Mesothelial cell of epicardium (in vitro differentiated cells): Measurements from ENCODE around the gene CEP112. TPM values are rescaled to one million over a fixed set of nuclear protein-coding genes. Genes with fewer than 3 reads are reported as not detected.

Experiments used
- DNase-seq, 2 experiments: peaks; one replicate each; pipeline ENCODE4 v3.0.0; 2021; ENCODE audit warnings: low spot score in 2 of 2; ENCODE audit not compliant: unreplicated experiment in 2 of 2
- H3K27ac Mint-ChIP-seq: 2 replicates; pipeline ENCODE4 v1.8.0; 2021; ENCODE audit warnings: mixed read lengths
- H3K27me3 Mint-ChIP-seq: 2 replicates; pipeline ENCODE4 v1.8.0; 2021; ENCODE audit warnings: low read depth, mixed read lengths
- H3K36me3 Mint-ChIP-seq: 2 replicates; pipeline ENCODE4 v1.8.0; 2021; ENCODE audit warnings: mixed read lengths
- H3K4me1 Mint-ChIP-seq: 2 replicates; pipeline ENCODE4 v1.8.0; 2021; ENCODE audit warnings: mixed read lengths
- H3K4me3 Mint-ChIP-seq: 2 replicates; pipeline ENCODE4 v1.8.0; 2021; ENCODE audit warnings: mild to moderate bottlenecking, moderate library complexity, mixed read lengths
- H3K9me3 Mint-ChIP-seq: 2 replicates; pipeline ENCODE4 v1.8.0; 2021; ENCODE audit warnings: mixed read lengths
- total RNA-seq: library from RNA; stranded (reverse); gene quantifications from 3 replicates; pipeline ENCODE4 v1.2.1, GENCODE V29; 2021
- TF ChIP-seq, protein P1 (sequence below): fragments of 200-600 bp; sonication (generic); IDR thresholded peaks from one replicate; pipeline ENCODE4 v1.5.0; 2021; ENCODE audit warnings: antibody characterized with exemption; ENCODE audit not compliant: unreplicated experiment

CEP112 gene
- total RNA-seq, 1 donor from 2014 or later, result 24.0 TPM

DNA sequence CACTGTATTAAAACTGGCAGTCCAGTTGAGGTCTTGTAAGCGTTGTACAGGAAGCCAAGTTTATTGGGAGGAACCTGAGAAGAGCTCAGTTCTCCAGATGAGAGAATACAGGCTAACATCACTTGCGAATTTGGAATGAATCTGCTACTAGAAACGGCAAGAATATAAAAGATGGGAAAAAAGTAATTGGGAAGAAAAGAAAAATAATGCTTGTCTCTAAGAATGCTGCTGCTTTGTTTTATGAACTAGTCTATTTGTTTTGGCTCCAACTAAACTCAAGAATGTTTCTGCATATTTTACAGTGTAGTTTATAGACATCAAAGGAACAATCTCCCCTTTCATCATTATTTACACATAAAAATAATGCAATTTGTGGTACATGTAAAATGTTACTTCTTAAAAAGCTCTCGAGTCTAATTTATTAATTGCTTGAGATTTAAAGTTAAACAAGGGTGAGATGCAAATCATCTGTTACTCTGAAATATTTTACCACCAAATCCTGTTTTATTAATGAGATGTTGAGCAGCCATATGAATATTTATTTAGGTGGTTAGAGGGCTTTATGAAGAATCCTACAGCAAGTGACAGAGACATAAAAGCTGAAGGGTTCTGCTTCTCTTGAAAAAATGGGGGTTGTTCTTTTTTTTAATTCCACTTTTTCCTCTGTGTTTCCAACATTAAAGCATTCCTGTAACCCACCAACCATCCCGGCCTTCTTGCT lies 468.3 kb downstream of the CEP112 start:
- peaks cover 10% of the 10 kb centered on the region for H3K9me3 Mint-ChIP-seq
- H3K36me3 Mint-ChIP-seq, result no peaks in the 10 kb centered on the region
- DNase-seq, result no peak
- TF ChIP-seq, protein P1, sequence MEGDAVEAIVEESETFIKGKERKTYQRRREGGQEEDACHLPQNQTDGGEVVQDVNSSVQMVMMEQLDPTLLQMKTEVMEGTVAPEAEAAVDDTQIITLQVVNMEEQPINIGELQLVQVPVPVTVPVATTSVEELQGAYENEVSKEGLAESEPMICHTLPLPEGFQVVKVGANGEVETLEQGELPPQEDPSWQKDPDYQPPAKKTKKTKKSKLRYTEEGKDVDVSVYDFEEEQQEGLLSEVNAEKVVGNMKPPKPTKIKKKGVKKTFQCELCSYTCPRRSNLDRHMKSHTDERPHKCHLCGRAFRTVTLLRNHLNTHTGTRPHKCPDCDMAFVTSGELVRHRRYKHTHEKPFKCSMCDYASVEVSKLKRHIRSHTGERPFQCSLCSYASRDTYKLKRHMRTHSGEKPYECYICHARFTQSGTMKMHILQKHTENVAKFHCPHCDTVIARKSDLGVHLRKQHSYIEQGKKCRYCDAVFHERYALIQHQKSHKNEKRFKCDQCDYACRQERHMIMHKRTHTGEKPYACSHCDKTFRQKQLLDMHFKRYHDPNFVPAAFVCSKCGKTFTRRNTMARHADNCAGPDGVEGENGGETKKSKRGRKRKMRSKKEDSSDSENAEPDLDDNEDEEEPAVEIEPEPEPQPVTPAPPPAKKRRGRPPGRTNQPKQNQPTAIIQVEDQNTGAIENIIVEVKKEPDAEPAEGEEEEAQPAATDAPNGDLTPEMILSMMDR, result no peak
- no peak overlapping the region for H3K4me3 Mint-ChIP-seq
- peak overlapping the region; percentile 86 for H3K27ac Mint-ChIP-seq
- H3K4me1 Mint-ChIP-seq, result peaks cover 42% of the 10 kb centered on the region
- H3K27me3 Mint-ChIP-seq, result no peaks in the 10 kb centered on the region

DNA sequence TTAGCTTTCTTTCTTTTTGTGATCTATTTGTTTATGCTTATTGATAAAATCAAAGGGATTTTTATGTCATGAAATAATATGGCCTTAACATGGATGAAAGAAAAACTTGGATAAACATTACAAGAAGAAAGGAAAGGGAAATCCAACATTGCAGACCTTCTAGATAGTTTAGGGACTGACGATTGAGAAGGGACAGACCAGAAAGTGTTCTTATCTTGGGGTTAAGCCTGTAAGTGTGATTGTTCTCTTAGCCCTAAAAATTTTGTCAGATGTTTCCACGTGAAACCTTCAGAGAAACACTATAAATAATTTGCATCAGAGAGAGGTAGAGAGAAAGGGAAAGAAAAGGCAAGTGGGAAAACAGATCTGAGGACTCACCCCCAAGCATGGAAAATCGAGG lies 473.3 kb downstream of the CEP112 start:
- no peak overlapping the region for H3K4me3 Mint-ChIP-seq
- H3K27me3 Mint-ChIP-seq, result no peaks in the 10 kb centered on the region
- H3K36me3 Mint-ChIP-seq, result no peaks in the 10 kb centered on the region
- H3K4me1 Mint-ChIP-seq, result peaks cover 41% of the 10 kb centered on the region
- TF ChIP-seq, protein P1, result no peak
- DNase-seq, result no peak
- H3K27ac Mint-ChIP-seq, result peak overlapping the region; percentile 28
- H3K9me3 Mint-ChIP-seq, result no peaks in the 10 kb centered on the region

DNA sequence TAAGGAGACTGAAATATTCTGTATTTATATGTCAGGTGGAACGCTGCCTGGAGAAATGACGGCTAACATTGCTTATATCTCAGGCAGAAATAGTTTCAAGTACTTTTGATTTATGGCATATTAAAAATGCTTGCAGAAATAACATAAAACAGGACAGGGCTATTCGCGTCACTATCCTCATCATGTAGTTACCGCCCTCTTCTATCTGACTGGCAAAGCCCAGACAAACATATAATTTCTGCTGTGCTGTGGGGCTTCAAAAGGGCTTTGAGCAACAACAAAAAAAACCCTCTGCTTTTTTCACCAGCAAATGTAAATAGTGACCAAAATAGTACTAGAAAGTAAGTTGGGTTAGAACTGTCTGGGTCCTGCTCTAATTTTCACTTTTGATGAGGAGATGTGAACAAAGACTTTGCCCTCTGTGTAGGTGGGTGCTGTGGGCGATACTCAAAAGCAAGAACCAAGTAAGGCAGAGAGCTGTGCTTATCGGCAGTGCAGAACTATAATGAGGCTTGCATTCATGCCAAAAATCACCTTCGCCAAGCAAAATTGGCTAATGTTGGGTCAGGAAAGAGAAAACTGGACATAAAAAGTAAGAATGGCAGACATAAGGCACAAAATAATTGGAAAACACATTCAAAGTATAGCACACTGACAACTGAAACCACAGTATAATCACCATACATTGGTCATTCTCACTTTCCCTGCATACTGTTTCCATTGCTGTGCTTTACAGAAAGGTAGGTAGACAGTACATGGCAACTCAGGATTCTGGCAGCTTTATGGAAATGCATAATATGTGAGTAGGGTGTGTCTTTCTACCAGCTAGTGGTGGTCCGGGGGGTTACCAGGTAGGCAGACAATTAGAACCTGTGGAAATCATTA lies 479.3 kb downstream of the CEP112 start:
- DNase-seq, result no peak
- H3K4me3 Mint-ChIP-seq, result no peak overlapping the region

DNA sequence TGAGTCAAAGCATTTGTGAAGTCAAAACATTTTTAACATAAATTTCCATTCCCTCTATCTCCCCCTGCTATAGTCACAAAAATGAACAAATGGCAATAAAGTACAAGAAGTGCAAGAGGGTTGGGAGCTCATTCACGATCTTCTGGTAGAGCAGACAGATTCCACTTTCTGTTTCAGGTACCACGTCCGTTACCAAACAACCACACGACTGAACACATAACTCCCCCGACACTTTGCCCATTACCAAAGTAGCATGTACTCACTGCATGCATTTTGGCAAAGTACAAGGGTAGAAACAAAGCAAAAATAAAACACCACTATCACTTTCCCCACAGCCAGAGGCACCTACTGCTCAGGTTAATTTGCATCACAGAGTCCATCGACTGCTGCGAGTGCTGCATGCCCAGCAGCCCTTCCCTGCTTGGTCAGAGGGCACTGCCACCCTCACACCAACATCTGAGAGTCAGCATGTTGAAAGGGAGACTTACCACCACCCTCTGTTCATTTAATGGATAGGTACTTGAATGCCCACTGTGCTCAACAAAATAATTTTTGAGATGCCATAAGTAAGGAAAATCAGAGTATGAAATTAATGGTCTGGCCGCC lies 480.2 kb downstream of the CEP112 start:
- TF ChIP-seq, protein P1, result no peak
- H3K27me3 Mint-ChIP-seq, result no peaks in the 10 kb centered on the region
- H3K36me3 Mint-ChIP-seq, result no peaks in the 10 kb centered on the region
- H3K4me3 Mint-ChIP-seq, result no peak overlapping the region
- H3K4me1 Mint-ChIP-seq, result peaks cover 20% of the 10 kb centered on the region
- H3K9me3 Mint-ChIP-seq, result no peaks in the 10 kb centered on the region
- no peak for DNase-seq
- H3K27ac Mint-ChIP-seq, result peak overlapping the region; percentile 35

More for the DNA sequence above, 479.3 kb downstream of the CEP112 start:
- Mint-ChIP-seq H3K36me3 (no peaks in the 10 kb centered on the region), H3K27me3 (no peaks in the 10 kb centered on the region), H3K9me3 (no peaks in the 10 kb centered on the region), H3K4me1 (peaks cover 27% of the 10 kb centered on the region), H3K27ac (peak overlapping the region; percentile 44)
- TF ChIP-seq, protein P1, result no peak

DNA sequence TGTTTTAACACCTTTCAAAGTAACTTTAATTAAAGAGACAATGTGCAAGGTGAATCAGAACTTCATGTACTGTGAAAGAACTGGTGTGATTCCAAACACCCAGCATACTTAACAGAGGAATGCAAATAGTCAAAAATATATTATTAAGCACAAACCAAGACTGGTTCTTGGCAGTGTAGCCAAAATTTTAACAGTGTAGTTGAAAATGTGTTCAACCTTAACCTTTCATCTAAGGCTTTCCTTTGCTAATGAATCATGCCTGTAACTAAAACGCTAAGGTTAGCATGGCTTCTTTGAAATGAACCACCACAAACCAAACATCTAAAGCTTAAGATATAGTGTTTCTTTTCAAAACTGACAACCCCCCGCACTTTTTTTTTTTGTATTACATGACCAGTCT lies 484.2 kb downstream of the CEP112 start:
- Mint-ChIP-seq H3K4me1 (peaks cover 44% of the 10 kb centered on the region), H3K4me3 (no peak overlapping the region), H3K36me3 (no peaks in the 10 kb centered on the region), H3K27ac (no peak overlapping the region), H3K27me3 (no peaks in the 10 kb centered on the region), H3K9me3 (no peaks in the 10 kb centered on the region)
- DNase-seq, result no peak
- TF ChIP-seq, protein P1, result no peak
